Dedifferentiated amniotic fluid mesenchymal stem cell (primary cell): ENCODE data around the gene CYP3A7.
"Not testable (repeated sequence)": the region's sequence is repeated elsewhere in the genome, so short reads cannot be mapped to it uniquely, and the experiment has no call there.

Experiments used
- DNase-seq: peaks from one replicate; pipeline ENCODE4 v3.0.0-alpha.2; 2016; ENCODE audit errors: extremely low spot score

Gene CYP3A7

GRCh38 chr7:99734987-99735386 lies at the start of gene CYP3A7:
Gene CYP3A7 (minus strand): TSS chr7:99735196. CDS start chr7:99735093, 103 bp downstream.
- no peak for DNase-seq

- DNase-seq: no peak
Measured at GRCh38 chr7:99784007-99784406, 49.0 kb upstream of the CYP3A7 start, which contains the start of gene CYP3A4. Gene CYP3A4 (minus strand): TSS chr7:99784184. CDS start chr7:99784081, 103 bp downstream.

GRCh38 chr7:99782012-99782953 lies 47.3 kb upstream of the CYP3A7 start:
- DNase-seq: no peak

GRCh38 chr7:99780588-99780987 lies 45.6 kb upstream of the CYP3A7 start:
- no peak for DNase-seq

DNA sequence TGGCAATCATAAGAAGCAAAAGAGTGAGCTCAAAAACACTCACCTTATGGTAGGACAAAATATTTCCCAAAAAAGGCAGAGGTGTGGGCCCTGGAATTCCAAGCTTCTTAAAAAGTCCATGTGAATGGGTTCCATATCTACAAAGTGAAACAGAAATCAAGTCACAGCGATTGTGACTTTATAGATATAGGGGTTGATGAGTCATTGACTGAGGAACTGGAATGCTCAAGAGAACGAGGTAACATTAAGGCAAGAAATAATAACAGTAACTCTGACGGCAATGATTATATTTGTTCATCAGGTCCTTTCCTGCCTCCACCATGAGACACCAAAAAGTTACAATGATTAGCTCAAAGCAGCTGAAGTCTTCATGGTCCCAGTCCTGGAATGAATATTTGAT lies 45.0 kb upstream of the CYP3A7 start:
- DNase-seq: no peak

GRCh38 chr7:99778880-99779279 lies 43.9 kb upstream of the CYP3A7 start:
- no peak for DNase-seq

GRCh38 chr7:99773395-99773794 lies 38.4 kb upstream of the CYP3A7 start:
- not testable (repeated sequence) for DNase-seq

- DNase-seq: no peak
Measured at GRCh38 chr7:99772565-99772964, 37.6 kb upstream of the CYP3A7 start.

GRCh38 chr7:99769494-99769893 lies 34.5 kb upstream of the CYP3A7 start:
- DNase-seq: not testable (repeated sequence)

- no peak for DNase-seq
Measured at GRCh38 chr7:99768471-99768870, 33.5 kb upstream of the CYP3A7 start.

DNA sequence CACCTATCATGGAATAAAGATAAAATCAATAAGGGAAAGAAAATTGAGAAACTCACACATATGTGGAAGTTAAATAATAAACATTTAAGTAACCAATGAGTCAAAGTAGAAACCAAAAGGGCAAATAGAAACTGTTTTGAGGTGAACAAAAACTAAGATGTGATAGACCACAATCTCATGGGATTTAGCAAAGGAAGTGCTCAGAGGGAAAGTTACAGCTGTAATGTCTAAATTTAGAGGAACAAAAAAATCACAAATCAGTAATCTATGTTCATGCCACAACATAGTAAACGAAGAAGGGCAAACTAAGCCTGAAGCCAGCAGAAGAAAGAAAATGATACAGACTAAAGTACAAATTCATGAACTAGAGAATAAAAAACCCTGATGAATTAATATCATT lies 32.7 kb upstream of the CYP3A7 start:
- DNase-seq: no peak

DNA sequence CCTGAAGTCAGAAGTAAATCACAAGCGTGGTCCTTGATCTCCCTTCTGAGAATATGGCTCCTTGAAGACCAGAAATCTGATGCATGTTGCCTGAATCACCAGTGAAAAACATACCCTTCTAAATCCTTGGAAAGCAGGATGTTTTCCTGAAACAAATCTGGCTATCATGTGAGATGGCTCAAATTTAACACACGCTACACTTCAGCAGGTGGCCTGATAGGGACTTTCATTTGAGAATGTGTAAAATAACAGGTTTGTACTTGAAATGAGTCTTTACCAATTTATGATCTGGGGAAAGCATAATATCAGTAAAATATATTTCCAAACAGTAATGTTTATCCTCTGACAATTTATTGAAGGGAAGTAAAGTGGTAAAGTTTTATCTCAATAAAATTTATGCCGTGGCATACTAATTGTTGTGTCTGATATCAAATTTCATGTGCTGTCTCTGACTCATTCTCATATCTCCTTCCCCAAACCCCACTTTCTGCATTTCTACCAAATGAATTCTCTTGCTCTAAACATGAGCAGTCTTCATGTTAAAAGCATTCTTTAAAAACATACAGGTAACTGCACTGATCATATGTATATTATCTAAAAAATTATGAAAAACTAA lies 31.6 kb upstream of the CYP3A7 start:
- no peak for DNase-seq

DNA sequence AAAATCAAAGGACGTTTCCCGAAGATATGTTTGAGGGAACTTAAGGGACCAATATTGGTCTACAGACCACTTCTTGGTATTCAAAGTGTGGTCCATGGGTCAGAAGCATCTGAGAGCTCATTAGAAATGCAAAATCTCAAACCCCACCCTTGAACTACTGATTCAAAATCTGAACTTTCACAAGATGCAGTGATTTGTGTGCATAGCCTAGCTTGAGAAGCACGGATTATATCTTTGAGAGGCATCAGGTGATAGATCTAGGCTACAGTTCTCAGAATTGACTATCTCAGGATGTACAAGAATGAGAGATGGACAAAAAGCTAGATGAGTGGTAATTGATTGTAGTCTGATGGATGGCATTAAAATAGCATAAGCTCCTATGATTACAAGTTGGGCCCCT lies 29.5 kb upstream of the CYP3A7 start:
- no peak for DNase-seq

GRCh38 chr7:99762680-99763327 lies 27.8 kb upstream of the CYP3A7 start:
- DNase-seq: no peak

- DNase-seq: no peak
Measured at GRCh38 chr7:99755085-99755484, 20.1 kb upstream of the CYP3A7 start.

GRCh38 chr7:99752356-99752755 lies 17.4 kb upstream of the CYP3A7 start:
- no peak for DNase-seq

GRCh38 chr7:99751322-99752052 lies 16.5 kb upstream of the CYP3A7 start:
- DNase-seq: not testable (repeated sequence)

- no peak for DNase-seq
Measured at GRCh38 chr7:99748846-99749579, 14.0 kb upstream of the CYP3A7 start.

- DNase-seq: not testable (repeated sequence)
Measured at GRCh38 chr7:99746915-99747314, 11.9 kb upstream of the CYP3A7 start.

- not testable (repeated sequence) for DNase-seq
Measured at GRCh38 chr7:99745395-99745794, 10.4 kb upstream of the CYP3A7 start.
